NB4 (cell line): ENCODE results near the gene NXPH2.

Experiments
- DNase-seq: peaks from one replicate; pipeline ENCODE4 v3.0.0; 2010; ENCODE audit warnings: low read depth
- H3K4me3 ChIP-seq: one replicate; pipeline ENCODE4 v1.5.1; 2011; ENCODE audit warnings: mild to moderate bottlenecking, low read depth, low read length, moderate library complexity
- MYC ChIP-seq: IDR thresholded peaks from 2 replicates; pipeline ENCODE4 v1.6.1; 2011; ENCODE audit warnings: low read depth, low read length
- POLR2A ChIP-seq: IDR thresholded peaks from 2 replicates; pipeline ENCODE4 v1.6.1; 2011; ENCODE audit warnings: mild to moderate bottlenecking; ENCODE audit not compliant: insufficient read length; ENCODE audit errors: extremely low read depth
- TF ChIP-seq, protein P1 (sequence below): IDR thresholded peaks from 2 replicates; pipeline ENCODE4 v1.6.1; 2011; ENCODE audit warnings: low read depth, low read length
- TF ChIP-seq, protein P2 (sequence below): IDR thresholded peaks from one replicate; pipeline ENCODE4 v1.5.1; 2012; ENCODE audit warnings: low read depth, low read length

NXPH2 gene

DNA sequence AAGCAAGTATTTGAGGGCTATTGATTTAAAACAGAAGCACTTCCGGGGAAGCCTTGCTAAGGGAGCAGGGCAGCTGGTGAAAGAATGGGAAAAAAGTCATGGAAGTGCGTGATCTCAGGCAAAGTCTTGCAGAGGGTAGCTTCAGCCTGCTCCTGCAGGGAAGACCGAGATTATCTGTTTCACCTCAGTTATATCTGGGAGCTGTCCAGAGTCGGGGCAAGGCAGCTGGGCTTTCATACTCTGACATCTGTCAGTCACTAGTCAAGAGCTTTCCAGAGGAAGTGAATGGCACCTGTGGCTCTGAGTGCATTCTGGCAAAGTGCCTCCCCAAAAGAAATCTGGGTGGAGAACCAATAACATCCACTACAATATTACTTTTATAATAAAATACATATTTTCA lies 8.7 kb downstream of the NXPH2 start:
- DNase-seq, result no peak
- TF ChIP-seq, protein P1, sequence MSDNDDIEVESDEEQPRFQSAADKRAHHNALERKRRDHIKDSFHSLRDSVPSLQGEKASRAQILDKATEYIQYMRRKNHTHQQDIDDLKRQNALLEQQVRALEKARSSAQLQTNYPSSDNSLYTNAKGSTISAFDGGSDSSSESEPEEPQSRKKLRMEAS, result no peak
- TF ChIP-seq MYC, result no peak
- TF ChIP-seq, protein P2, sequence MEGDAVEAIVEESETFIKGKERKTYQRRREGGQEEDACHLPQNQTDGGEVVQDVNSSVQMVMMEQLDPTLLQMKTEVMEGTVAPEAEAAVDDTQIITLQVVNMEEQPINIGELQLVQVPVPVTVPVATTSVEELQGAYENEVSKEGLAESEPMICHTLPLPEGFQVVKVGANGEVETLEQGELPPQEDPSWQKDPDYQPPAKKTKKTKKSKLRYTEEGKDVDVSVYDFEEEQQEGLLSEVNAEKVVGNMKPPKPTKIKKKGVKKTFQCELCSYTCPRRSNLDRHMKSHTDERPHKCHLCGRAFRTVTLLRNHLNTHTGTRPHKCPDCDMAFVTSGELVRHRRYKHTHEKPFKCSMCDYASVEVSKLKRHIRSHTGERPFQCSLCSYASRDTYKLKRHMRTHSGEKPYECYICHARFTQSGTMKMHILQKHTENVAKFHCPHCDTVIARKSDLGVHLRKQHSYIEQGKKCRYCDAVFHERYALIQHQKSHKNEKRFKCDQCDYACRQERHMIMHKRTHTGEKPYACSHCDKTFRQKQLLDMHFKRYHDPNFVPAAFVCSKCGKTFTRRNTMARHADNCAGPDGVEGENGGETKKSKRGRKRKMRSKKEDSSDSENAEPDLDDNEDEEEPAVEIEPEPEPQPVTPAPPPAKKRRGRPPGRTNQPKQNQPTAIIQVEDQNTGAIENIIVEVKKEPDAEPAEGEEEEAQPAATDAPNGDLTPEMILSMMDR, result no peak
- no peak for TF ChIP-seq POLR2A
- H3K4me3 ChIP-seq, result no peak overlapping the region

DNA sequence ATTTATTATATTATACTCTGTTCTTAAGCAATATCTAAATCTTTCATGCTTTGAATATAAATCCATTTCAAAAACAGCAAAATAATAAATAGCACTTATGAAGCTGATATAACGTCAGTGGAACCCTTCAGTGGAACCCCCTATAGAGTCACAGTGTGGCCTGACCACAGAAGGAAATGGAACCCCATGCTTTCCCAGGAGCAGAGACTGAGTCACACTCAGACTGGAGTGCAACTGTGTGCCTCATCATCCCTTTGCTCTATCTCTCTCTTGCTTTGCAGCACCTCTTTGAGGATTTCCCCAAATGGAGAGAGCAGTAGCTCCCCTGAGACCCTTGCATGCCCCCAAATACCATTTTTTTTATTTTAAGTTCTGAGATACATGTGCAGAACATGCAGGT lies 13.1 kb downstream of the NXPH2 start:
- DNase-seq, result no peak
- no peak overlapping the region for H3K4me3 ChIP-seq
- no peak for TF ChIP-seq POLR2A
- TF ChIP-seq, protein P1, result no peak
- TF ChIP-seq, protein P2, result no peak
- TF ChIP-seq MYC, result no peak

DNA sequence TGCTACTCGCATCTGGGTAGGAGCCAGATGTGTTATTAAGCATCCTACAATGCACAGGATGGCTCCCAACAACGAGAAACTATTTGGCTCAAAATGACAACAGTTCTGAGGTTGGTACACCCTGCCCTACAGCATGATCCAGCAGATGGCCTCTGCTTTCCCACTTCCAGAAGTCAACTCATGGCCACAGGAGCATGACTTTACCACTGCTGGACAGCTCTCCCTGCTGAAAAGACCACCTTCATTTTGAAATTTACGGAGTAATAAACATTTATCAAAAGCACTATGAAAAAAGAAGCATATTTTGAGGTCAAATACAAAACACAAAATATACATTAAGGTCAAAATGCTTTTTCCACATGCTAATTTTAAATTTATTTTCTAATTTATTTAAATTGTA lies 13.7 kb downstream of the NXPH2 start:
- no peak for TF ChIP-seq MYC
- TF ChIP-seq, protein P1, result no peak
- no peak for TF ChIP-seq POLR2A
- TF ChIP-seq, protein P2, result no peak
- no peak overlapping the region for H3K4me3 ChIP-seq
- no peak for DNase-seq

DNA sequence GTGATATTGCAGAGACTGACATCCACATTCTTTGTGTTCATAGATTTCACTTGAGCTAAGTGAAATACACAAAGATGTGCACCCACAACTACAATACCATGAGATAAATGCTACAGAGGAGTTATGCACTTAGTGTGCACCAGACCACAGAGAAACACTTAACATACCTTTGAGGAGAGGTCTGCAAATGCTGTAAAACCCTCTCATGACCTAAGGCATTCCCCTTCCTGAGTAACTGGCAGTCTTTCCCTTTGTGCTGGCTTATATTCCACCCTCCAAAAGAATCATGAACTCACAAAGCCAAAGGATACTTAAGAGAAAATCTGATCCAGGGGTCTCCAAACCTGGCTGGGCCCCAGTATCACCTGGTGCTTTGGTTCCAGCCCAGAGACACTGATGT lies 16.2 kb downstream of the NXPH2 start:
- DNase-seq, result no peak
- TF ChIP-seq, protein P1, result no peak
- TF ChIP-seq MYC (no peak), POLR2A (no peak)
- TF ChIP-seq, protein P2, result no peak
- H3K4me3 ChIP-seq, result no peak overlapping the region

DNA sequence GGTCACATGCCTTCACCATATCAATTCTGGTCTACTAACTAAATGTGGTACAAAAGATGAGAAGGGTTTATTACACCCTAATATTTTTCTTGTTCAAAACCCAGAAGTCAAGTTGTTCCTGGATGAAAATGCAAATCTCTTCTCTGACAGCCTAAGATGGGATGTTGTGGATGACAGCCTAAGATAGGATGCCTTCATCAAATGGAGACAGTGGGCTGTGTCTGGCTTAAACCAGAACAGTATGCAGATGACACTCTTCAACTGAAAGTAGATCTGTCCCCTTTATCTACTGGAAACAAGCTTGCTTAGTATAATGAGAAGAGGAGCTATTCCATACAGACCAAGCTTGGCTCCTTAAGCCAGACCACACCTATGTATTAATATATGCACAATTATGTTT lies 17.7 kb downstream of the NXPH2 start:
- TF ChIP-seq POLR2A, result no peak
- TF ChIP-seq MYC, result no peak
- TF ChIP-seq, protein P1, result no peak
- TF ChIP-seq, protein P2, result no peak
- no peak overlapping the region for H3K4me3 ChIP-seq
- DNase-seq, result no peak

DNA sequence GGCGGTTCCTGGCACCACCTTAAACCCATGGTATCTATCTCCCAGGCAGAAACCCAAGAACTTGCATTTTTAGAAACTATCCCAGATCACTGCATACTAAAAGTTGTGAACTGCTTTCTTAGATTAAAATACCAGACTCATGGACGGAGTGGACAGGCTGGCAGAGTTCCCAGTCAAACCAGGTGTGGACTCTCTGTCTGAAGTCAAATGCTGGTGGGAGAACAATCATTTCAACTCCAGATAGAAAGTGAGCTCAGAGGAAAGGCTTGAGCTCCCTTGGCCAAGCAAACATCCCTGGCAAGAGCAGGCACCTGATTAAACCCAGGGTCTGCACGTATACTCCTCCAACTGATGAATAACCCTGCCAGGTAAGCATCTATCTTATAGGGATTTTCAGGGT lies 19.5 kb downstream of the NXPH2 start:
- DNase-seq, result no peak
- H3K4me3 ChIP-seq, result no peak overlapping the region
- TF ChIP-seq POLR2A (no peak), MYC (no peak)
- TF ChIP-seq, protein P1, result no peak
- TF ChIP-seq, protein P2, result no peak
